GM18870 (cell line): ENCODE data around the gene PCED1B.
"Not testable (repeated sequence)": the region's sequence is repeated elsewhere in the genome, so short reads cannot be mapped to it uniquely, and the experiment has no call there.

Experiments used
- ATAC-seq: cut with Tn5 transposase; IDR thresholded peaks from one replicate; pipeline ENCODE4 v1.9.1; 2021; ENCODE audit warnings: moderate library complexity; ENCODE audit not compliant: unreplicated experiment

PCED1B gene

GRCh38 chr12:47079468-47079980 is at the start of gene PCED1B, which contains the start of gene AMIGO2:
TSS of gene PCED1B (plus strand) at chr12:47079621. CDS start at chr12:47235064, 155,443 bp downstream.
TSS of gene AMIGO2 (minus strand) at chr12:47079959. CDS start at chr12:47079002, 957 bp downstream.
- peak; percentile 58 for ATAC-seq

GRCh38 chr12:47029903-47030302 is 49.5 kb upstream of the PCED1B start:
- ATAC-seq, result no peak

DNA sequence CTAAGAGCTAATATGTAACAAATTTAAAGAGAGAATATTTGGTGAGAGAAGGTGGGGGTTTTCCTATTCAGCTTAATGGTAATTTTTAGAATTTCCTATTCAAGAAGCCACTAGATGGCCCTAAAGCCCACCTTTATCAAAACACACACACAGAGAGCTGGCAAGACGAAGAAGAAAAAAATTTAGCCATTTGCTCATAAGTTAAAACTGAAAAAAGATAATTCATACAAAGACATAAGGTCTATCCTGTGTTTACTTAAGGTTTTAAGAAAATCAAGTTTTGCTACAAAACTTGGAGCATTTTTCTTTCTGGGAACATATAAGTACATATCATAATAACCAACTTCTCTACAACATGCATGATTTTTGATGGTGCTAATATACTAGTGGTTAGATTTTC is 46.8 kb upstream of the PCED1B start:
- no peak for ATAC-seq

GRCh38 chr12:47033081-47033480 is 46.3 kb upstream of the PCED1B start:
- no peak for ATAC-seq

DNA sequence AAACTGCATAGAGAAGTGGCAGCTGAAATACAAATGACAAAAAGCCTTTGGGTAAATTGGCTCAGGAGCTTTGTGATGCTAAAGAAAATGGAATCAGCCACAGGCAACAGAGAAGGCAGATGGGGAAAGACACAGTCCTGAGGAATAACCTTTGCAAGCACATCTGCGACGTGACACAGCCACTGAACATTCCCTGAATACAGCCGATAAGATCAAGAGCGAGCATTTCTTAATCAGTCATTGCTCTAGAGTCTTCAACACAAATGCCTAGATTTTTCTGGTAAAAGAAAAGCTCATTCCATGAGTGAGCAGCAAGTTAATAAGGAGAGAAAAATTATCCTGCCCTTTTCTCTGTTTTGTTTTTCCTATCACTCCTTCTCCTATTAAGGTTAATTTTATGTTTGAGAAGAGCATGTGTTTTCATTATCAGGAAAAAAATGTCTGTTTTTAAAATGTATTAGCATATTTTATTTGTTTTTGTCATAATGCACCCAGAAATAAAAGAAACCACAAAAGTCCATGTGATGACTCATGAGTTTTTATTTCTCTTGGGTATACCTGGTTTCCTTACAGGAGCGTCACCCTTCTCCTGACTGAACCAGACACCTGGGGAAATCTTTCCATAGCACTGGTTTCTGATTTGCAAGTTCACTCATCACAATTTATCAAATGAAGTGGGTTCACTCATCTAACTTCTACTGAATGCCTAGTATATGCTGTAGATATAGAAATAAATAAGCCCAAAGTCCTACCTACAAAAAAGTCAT is 45.4 kb upstream of the PCED1B start:
- ATAC-seq, result no peak

DNA sequence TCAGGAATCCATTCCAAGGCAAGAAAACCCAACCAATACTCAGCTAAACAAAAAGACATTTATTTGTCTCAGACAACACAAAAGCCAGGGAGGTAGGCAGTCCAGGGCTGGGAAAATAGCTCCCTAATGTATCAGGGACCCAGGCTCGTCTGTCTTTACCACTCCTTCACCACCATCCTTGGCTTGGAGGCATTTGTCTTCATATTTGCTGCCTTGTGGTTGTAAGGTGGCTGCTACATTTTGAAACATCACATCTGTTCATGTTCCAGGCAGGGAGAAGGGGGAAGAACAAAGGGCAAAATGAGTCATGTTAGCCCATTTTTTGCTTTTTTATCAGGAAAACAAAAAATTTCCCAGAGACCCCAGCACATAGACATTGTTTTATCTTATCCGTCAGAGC is 44.8 kb upstream of the PCED1B start:
- no peak for ATAC-seq

DNA sequence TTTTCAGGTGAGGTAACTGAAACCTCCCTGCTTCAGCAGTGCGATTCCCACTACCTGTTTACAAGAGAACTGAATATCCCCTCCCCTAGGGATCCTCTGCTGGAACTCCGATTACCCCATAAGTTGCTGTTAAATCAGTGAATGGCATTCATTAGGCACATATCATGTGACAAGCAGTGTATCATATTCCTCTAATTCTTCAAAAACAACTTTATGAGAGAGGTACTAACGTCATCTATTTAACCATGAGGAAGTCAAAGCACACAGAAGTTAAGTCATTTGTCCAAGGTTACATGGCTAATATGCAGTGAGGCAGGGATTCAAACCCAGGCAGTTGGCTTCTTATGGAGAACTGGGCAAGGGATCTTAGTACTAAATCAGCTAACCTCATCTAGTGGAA is 43.9 kb upstream of the PCED1B start:
- no peak for ATAC-seq

- ATAC-seq, result no peak
These were observed 41.1 kb upstream of the PCED1B start for GRCh38 chr12:47038270-47038748.

- no peak for ATAC-seq
These were observed 40.3 kb upstream of the PCED1B start for GRCh38 chr12:47039079-47039478.

- ATAC-seq, result no peak
These were observed 39.7 kb upstream of the PCED1B start for GRCh38 chr12:47039756-47040155.

GRCh38 chr12:47041327-47041726 is 38.1 kb upstream of the PCED1B start:
- ATAC-seq, result no peak

GRCh38 chr12:47048541-47048940 is 30.9 kb upstream of the PCED1B start:
- no peak for ATAC-seq

DNA sequence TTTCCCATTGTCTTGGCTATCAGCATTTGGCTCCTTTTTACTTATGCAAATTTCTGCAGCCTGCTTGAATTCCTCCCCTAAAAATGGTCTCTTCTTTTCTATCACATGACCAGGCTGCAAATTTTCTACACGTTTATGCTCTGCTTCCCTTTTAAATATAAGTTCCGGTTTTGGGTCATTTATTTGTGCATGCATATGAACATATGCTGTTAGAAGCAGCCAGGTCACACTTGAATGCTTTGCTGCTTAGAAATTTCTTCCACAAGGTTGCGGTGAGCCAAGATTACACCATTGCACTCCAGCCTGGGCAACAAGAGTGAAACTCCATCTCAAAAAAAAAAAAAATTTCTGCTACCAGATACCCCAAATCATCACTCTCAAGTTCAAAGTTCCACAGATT is 28.1 kb upstream of the PCED1B start:
- not testable (repeated sequence) for ATAC-seq

- no peak for ATAC-seq
These were observed 27.1 kb upstream of the PCED1B start for GRCh38 chr12:47052274-47052673.

- no peak for ATAC-seq
These were observed 25.5 kb upstream of the PCED1B start for GRCh38 chr12:47053961-47054360.

DNA sequence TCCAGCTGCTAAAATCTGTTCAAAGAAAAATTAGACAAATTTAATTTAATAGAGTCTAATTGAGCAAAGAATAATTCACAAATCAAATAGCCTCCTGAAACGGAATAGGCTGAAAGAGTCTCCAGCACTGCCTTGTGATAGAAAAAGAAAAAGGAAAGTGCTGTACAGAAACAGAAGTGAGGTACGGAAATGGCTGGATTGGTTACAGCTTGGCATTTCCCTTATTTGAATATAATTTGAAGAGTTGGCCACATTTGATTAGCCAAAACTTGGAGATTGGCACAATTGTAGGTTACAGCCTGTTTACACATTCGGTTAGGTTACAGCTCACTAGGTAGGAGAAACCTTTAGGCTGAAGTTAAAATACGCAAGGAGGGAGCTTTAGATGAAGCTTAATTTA is 24.8 kb upstream of the PCED1B start:
- no peak for ATAC-seq

DNA sequence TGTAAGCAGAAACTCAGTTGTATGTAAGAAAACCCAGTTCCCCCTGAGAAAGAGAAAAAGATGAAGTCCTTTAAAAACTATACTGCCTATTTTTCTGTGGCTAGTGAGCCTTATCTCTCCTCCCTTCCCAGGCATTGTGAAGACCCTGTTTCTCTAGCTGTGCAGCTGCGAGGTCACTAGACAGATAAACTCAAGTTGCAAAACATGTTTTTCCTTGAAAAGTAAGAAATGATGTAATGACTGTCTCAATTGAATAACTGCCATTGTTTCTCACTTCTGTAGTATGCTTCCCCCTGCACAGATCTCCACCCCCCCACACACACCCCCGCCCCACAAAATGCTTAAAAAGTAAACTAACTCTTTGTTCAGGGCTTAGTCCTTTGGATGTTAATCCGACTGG is 23.6 kb upstream of the PCED1B start:
- ATAC-seq, result not testable (repeated sequence)

DNA sequence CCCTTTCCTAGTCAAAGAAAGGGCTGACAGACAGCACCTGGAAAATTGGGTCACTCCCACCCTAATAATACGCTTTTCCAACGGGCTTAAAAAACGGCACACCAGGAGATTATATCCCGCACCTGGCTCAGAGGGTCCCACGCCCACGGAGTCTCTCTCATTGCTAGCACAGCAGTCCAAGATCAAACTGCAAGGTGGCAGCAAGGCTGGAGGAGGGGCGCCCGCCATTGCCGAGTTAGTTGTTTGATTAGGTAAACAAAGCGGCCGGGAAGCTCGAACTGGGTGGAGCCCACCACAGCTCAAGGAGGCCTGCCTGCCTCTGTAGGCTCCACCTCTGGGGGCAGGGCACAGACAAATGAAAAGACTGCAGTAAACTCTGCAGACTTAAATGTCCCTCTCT is 22.5 kb upstream of the PCED1B start:
- not testable (repeated sequence) for ATAC-seq

DNA sequence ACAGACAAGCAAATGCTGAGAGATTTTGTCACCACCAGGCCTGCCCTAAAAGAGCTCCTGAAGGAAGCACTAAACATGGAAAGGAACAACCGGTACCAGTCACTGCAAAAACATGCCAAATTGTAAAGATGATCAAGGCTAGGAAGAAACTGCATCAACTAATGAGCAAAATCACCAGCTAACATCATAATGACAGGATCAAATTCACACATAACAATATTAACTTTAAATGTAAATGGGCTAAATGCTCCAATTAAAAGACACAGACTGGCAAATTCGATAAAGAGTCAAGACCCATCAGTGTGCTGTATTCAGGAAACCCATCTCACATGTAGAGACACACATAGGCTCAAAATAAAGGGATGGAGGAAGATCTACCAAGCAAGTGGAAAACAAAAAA is 20.8 kb upstream of the PCED1B start:
- not testable (repeated sequence) for ATAC-seq

- ATAC-seq, result no peak
These were observed 13.9 kb upstream of the PCED1B start for GRCh38 chr12:47065546-47065945.

DNA sequence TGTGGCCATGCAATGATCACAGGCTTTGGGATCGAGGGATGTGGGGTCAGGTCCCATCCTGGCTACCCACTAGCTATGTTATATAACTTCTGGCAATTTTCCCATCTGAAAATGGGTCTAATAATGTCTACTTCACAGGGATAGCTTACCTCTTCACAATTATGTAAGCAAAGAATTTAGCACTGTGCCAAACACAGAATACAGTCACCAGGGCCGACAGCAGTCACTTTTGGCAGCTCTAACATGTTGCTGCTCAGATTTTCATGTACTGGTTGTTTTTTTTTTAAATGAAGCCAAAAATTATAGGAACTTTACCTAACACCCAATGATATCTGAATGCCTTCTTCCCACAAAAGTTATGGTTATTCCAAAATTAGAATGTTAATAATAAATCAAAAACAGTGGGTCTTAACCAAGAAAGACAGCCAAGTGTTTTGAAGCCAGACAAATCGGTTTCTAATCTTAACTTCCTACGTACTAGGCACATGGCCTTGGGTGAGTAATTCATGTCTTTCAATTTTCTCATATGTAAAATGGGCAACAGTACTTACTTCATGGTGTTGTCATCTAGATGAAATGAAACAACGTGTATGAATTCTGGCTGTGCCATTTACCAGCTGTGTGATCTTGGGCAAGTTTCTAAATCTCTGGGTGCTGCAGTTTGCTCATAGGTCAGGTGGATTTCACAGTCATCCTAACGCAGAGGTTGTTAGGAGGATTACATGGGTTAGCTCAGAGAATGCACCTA is 13.0 kb upstream of the PCED1B start:
- ATAC-seq, result no peak

DNA sequence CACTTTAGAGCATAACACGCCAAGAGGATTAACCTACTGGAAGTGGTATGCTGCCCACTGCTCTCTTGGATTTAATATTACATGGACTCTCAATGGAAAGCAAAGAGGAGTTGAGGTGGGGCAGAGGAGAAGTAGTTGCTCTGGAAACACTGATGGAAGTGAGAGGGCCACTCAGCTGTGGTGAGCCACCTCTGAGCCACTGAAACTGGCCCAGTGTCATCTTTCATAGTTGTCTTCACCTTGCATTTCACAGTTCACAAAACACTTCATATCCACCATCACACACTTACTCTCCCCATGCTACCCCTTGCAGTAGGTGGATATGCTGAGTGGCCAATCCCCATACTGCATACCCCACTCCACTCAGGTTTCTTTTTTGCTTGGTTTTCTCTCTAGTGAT is 12.2 kb upstream of the PCED1B start:
- ATAC-seq, result no peak
